ENCODE results near the gene ZBTB42. TPM values are rescaled to one million over a fixed set of nuclear protein-coding genes. Genes with fewer than 3 reads are reported as not detected.
A peak's percentile ranks its signal among the peaks of the same experiment; 100 is the strongest.

ZBTB42 gene
- total RNA-seq, 1 experiment from 2014 or later = 9.2 TPM

GRCh38 chr14:104852280-104852663 is 51.4 kb downstream of the ZBTB42 start:
- no peaks in the 10 kb centered on the region for H3K4me1 ChIP-seq (ENCODE audit: insufficient read depth, low read length)
- H3K27me3 ChIP-seq (ENCODE audit: low read length) = no peaks in the 10 kb centered on the region
- no peak overlapping the region for H2AFZ ChIP-seq (ENCODE audit: low read length)
- H3F3A ChIP-seq (ENCODE audit: low read length, unreplicated experiment) = no peaks in the 10 kb centered on the region
- H3K79me2 ChIP-seq (ENCODE audit: low read length) = no peaks in the 10 kb centered on the region
- ATAC-seq (peak; percentile 11; the same call in 1 of the 2 replicates), DNase-seq (no peak)
- H3K36me3 ChIP-seq (ENCODE audit: low read depth, low read length) = no peaks in the 10 kb centered on the region
- no TSS peak for BruUV-seq (replicated peaks)
- no peak overlapping the region for H3K27ac ChIP-seq (ENCODE audit: low read length)
- no peak overlapping the region for H3K9ac ChIP-seq (ENCODE audit: low read length)
- H4K20me1 ChIP-seq (ENCODE audit: low read length) = no peaks in the 10 kb centered on the region
- H3K4me2 ChIP-seq (ENCODE audit: low read length) = no peak overlapping the region
- POLR2A ChIA-PET (ENCODE audit: unreplicated experiment) = interaction anchor here (0.6 kb wide), 1 partner anchor 108 kb away, joined by 3 read pairs; no protein-coding TSS in a partner anchor
- H3K4me3 ChIP-seq (ENCODE audit: low read length) = no peak overlapping the region
- intact Hi-C loops (cut with micrococcal nuclease) = no loop called here
- no peaks in the 10 kb centered on the region for H3K9me3 ChIP-seq (ENCODE audit: low read length)
- TF ChIP-seq EZH2 (IDR thresholded peaks at IDR 0.05; ENCODE audit: low read length, unreplicated experiment) = no peak
- no peaks in the 10 kb centered on the region for H3K9me2 ChIP-seq (replicated peaks; ENCODE audit: low read length)
- CTCF ChIA-PET = interaction anchor here (1.5 kb wide), 1 partner anchor 26 kb away, joined by 8 read pairs; no protein-coding TSS in a partner anchor

Other genes starting within 250 kb of the ZBTB42 start
- gene C14orf180, start 221.3 kb upstream of the ZBTB42 start, total RNA-seq (2014; rRNA removed) = not detected in 2 replicates
- gene TMEM179, start 196.3 kb upstream of the ZBTB42 start, total RNA-seq (2014; rRNA removed) = not detected in 2 replicates
- 132 and 161 TPM in 2 replicates for gene INF2, start 111.5 kb upstream of the ZBTB42 start, total RNA-seq (2014; rRNA removed)
- gene ADSS1, start 76.9 kb upstream of the ZBTB42 start, total RNA-seq (2014; rRNA removed) = 7.9 and 8.8 TPM in 2 replicates
- 375 and 519 TPM in 2 replicates for gene SIVA1, start 48.0 kb upstream of the ZBTB42 start, total RNA-seq (2014; rRNA removed)
- gene AKT1, start 5.4 kb upstream of the ZBTB42 start, total RNA-seq (2014; rRNA removed) = 196 and 212 TPM in 2 replicates
- gene CEP170B, start 64.2 kb downstream of the ZBTB42 start, total RNA-seq (2014; rRNA removed) = 33.2 and 53.4 TPM in 2 replicates
- gene PLD4, start 123.8 kb downstream of the ZBTB42 start, total RNA-seq (2014; rRNA removed) = 0.04 TPM in 1 of 2 replicates, not detected in the other
- 25.0 and 31.1 TPM in 2 replicates for gene AHNAK2, start 177.3 kb downstream of the ZBTB42 start, total RNA-seq (2014; rRNA removed)
- 19.2 and 27.5 TPM in 2 replicates for gene CLBA1, start 184.7 kb downstream of the ZBTB42 start, total RNA-seq (2014; rRNA removed)
- gene CDCA4, start 220.0 kb downstream of the ZBTB42 start, total RNA-seq (2014; rRNA removed) = 113 and 133 TPM in 2 replicates

All from PC-3 (cell line).